CD14-positive monocyte (primary cell): ENCODE data around the gene DYNC1H1. TPM values are rescaled to one million over a fixed set of nuclear protein-coding genes. Genes with fewer than 3 reads are reported as not detected.

Experiments
- DNase-seq, 3 donors: peaks; one replicate each; pipeline ENCODE4 v3.0.0-alpha.2; 2011 to 2022
- H2AFZ ChIP-seq: 2 replicates; pipeline ENCODE4 v1.6.0; 2012; ENCODE audit warnings: mild to moderate bottlenecking, low read depth, low read length, inconsistent platforms; ENCODE audit not compliant: insufficient read depth, poor library complexity, severe bottlenecking
- H3K27ac ChIP-seq, 2 donors: 1 replicate in 1 of 2; 2 replicates in 1 of 2; pipeline ENCODE4 v1.5.1; 2012 to 2013; ENCODE audit warnings: low read length in 2 of 2, control low read depth in 1 of 2, inconsistent platforms in 1 of 2, low read depth in 1 of 2, mild to moderate bottlenecking in 1 of 2
- H3K27me3 ChIP-seq, 2 donors: one replicate each; pipeline versions ENCODE4 v1.6.0 to v1.6.1; 2011 to 2013; ENCODE audit warnings: low read length in 2 of 2; ENCODE audit not compliant: control insufficient read depth in 2 of 2, insufficient read depth in 2 of 2
- H3K36me3 ChIP-seq, 2 donors: replicated peaks in 1 of 2; 1 replicate in 1 of 2; 2 replicates in 1 of 2; pipeline versions ENCODE4 v1.5.1 to v1.6.1; 2012 to 2013; ENCODE audit warnings: low read length in 2 of 2, control low read depth in 1 of 2, inconsistent platforms in 1 of 2, mild to moderate bottlenecking in 1 of 2; ENCODE audit not compliant: insufficient read depth in 2 of 2, control insufficient read depth in 1 of 2
- H3K4me1 ChIP-seq, 2 donors: 1 replicate in 1 of 2; 2 replicates in 1 of 2; pipeline versions ENCODE4 v1.5.1 to v1.6.1; 2012 to 2013; ENCODE audit warnings: low read length in 2 of 2, control low read depth in 1 of 2, inconsistent platforms in 1 of 2, mild to moderate bottlenecking in 1 of 2, moderate library complexity in 1 of 2; ENCODE audit not compliant: insufficient read depth in 2 of 2, control insufficient read depth in 1 of 2
- H3K4me2 ChIP-seq: replicated peaks from 2 replicates; pipeline ENCODE3; 2012; ENCODE audit warnings: low read length, moderate library complexity, mild to moderate bottlenecking; ENCODE audit not compliant: poor library complexity, severe bottlenecking; ENCODE audit errors: extremely low read depth
- H3K4me3 ChIP-seq, 3 experiments: fragments of 200-600 bp in 1 of 3; sonication (generic) in 1 of 3; replicated peaks in 1 of 3; 1 replicate in 2 of 3; 2 replicates in 1 of 3; pipeline ENCODE4 v1.5.1; 2011 to 2013; ENCODE audit warnings: low read length in 3 of 3, mild to moderate bottlenecking in 3 of 3, control low read depth in 2 of 3, low read depth in 2 of 3, inconsistent platforms in 1 of 3, moderate library complexity in 1 of 3
- H3K79me2 ChIP-seq: 2 replicates; pipeline ENCODE4 v1.6.0; 2012; ENCODE audit warnings: mild to moderate bottlenecking, control low read depth, inconsistent platforms, low read length, moderate library complexity; ENCODE audit not compliant: insufficient read depth
- H3K9ac ChIP-seq: 2 replicates; pipeline ENCODE4 v1.6.0; 2017; ENCODE audit warnings: low read length, mild to moderate bottlenecking; ENCODE audit not compliant: insufficient read depth, poor library complexity, severe bottlenecking
- H3K9me3 ChIP-seq, 2 donors: replicated peaks in 1 of 2; 1 replicate in 1 of 2; 2 replicates in 1 of 2; pipeline versions ENCODE4 v1.5.1 to v1.6.1; 2012 to 2013; ENCODE audit warnings: low read length in 2 of 2, control low read depth in 1 of 2; ENCODE audit not compliant: control insufficient read depth in 1 of 2, insufficient read depth in 1 of 2
- H4K20me1 ChIP-seq: 2 replicates; pipeline ENCODE4 v1.6.0; 2012; ENCODE audit warnings: mild to moderate bottlenecking, low read length, control low read depth, moderate library complexity; ENCODE audit not compliant: insufficient read depth
- H3K27ac Mint-ChIP-seq, 7 donors: one replicate each; pipeline ENCODE4 v1.8.0; 2020; ENCODE audit warnings: mild to moderate bottlenecking in 7 of 7, mixed read lengths in 7 of 7, moderate library complexity in 6 of 7, inconsistent platforms in 2 of 7
- H3K27me3 Mint-ChIP-seq, 3 donors: one replicate each; pipeline ENCODE4 v1.8.0; 2021 to 2022; ENCODE audit warnings: low read depth in 3 of 3, mild to moderate bottlenecking in 3 of 3, mixed read lengths in 3 of 3, moderate library complexity in 3 of 3, inconsistent platforms in 1 of 3
- H3K36me3 Mint-ChIP-seq, 2 donors: one replicate each; pipeline ENCODE4 v1.8.0; 2020; ENCODE audit warnings: mixed read lengths in 2 of 2, inconsistent platforms in 1 of 2, mild to moderate bottlenecking in 1 of 2
- H3K4me1 Mint-ChIP-seq: one replicate; pipeline ENCODE4 v1.8.0; 2020; ENCODE audit warnings: mild to moderate bottlenecking, mixed read lengths
- H3K4me3 Mint-ChIP-seq, 2 donors: one replicate each; pipeline ENCODE4 v1.8.0; 2020; ENCODE audit warnings: mild to moderate bottlenecking in 2 of 2, mixed read lengths in 2 of 2, moderate library complexity in 1 of 2
- H3K9me3 Mint-ChIP-seq, 7 donors: one replicate each; pipeline ENCODE4 v1.8.0; 2020 to 2022; ENCODE audit warnings: mixed read lengths in 7 of 7, mild to moderate bottlenecking in 6 of 7, moderate library complexity in 6 of 7, inconsistent platforms in 2 of 7
- CTCF ChIP-seq: fragments of 200-600 bp; IDR thresholded peaks from one replicate; pipeline ENCODE4 v1.8.0; 2022; ENCODE audit warnings: antibody characterized with exemption, mild to moderate bottlenecking
- WGBS: methylation state at CpG from one replicate; pipeline ENCODE4 v1.1.5; 2013; ENCODE audit warnings: missing lambda C conversion rate; ENCODE audit not compliant: insufficient coverage; 5-methylcytosine and 5-hydroxymethylcytosine counted together
- intact Hi-C, 2 donors: fragments of 100-400 bp; cut with micrococcal nuclease; formaldehyde crosslinking; loops; one replicate each; pipeline versions ENCODE4 v1.15.0 to v1.15.1; 2023
- polyA plus RNA-seq, 3 donors: library from polyadenylated mRNA; depleted of rRNA in 1 of 3; unstranded in 2 of 3; stranded (reverse) in 1 of 3; fragments of 300-500 nt in 2 of 3; fragments of >200 nt in 1 of 3; fragmentation: Illumina TruSeq in 2 of 3; gene quantifications; 1 replicate in 2 of 3; 2 replicates in 1 of 3; pipeline ENCODE4 v1.2.3, GENCODE V29; 2012 to 2021

Gene DYNC1H1
- polyA plus RNA-seq, 3 donors: 14.7 to 87.3 (median 23.6) TPM

- Histone ChIP-seq H3K4me2 (no peak overlapping the region), H2AFZ (no peak overlapping the region), H3K9me3 (no peaks in the 10 kb centered on the region), H3K4me1 (no peaks in the 10 kb centered on the region), H3K9ac (no peak overlapping the region), H4K20me1 (peaks cover 9% of the 10 kb centered on the region), H3K4me3 (no peak overlapping the region), H3K27ac (no peak overlapping the region), H3K27me3 (no peaks in the 10 kb centered on the region), H3K36me3 (peaks cover 99 to 100% of the 10 kb centered on the region in 2 donors), H3K79me2 (no peaks in the 10 kb centered on the region)
- Mint-ChIP-seq H3K4me3 (no peak overlapping the region), H3K36me3 (peaks cover 99 to 100% of the 10 kb centered on the region in 2 donors), H3K27me3 (peaks cover 0 to 2% (median 0%) of the 10 kb centered on the region in 3 donors), H3K27ac (peak overlapping the region in 1 of 7 donors; percentile 72), H3K9me3 (no peaks in the 10 kb centered on the region), H3K4me1 (no peaks in the 10 kb centered on the region)
- no peak for DNase-seq
- intact Hi-C loops: loop anchor here in 1 of 2 donors (1.0 kb wide), 1 partner anchor 15 kb away; no protein-coding TSS in a partner anchor
- TF ChIP-seq CTCF: no peak
- 96% methylated on average over 3 of the region's 8 CpGs for whole genome bisulfite sequencing
Observed at GRCh38 chr14:102011631-102012030, 47.3 kb downstream of the DYNC1H1 start.

GRCh38 chr14:102012336-102012735, 48.0 kb downstream of the DYNC1H1 start:
- peaks cover 9% of the 10 kb centered on the region for H4K20me1 ChIP-seq
- H3K36me3 ChIP-seq: peaks cover 99 to 100% of the 10 kb centered on the region in 2 donors
- 94% methylated on average over 3 of the region's 7 CpGs for WGBS
- peaks cover 0 to 2% (median 0%) of the 10 kb centered on the region in 7 donors for H3K9me3 Mint-ChIP-seq
- no peaks in the 10 kb centered on the region for H3K4me1 ChIP-seq
- no peak overlapping the region for H3K4me2 ChIP-seq
- no peak overlapping the region for H2AFZ ChIP-seq
- no peak overlapping the region for H3K9ac ChIP-seq
- H3K27ac Mint-ChIP-seq: no peak overlapping the region
- no peak overlapping the region for H3K27ac ChIP-seq
- no peak overlapping the region for H3K4me3 Mint-ChIP-seq
- no peak overlapping the region for H3K4me3 ChIP-seq
- intact Hi-C loops: loop anchor here in 1 of 2 donors (1.0 kb wide), 1 partner anchor 14 kb away; no protein-coding TSS in a partner anchor
- H3K79me2 ChIP-seq: no peaks in the 10 kb centered on the region
- no peak for TF ChIP-seq CTCF
- H3K4me1 Mint-ChIP-seq: no peaks in the 10 kb centered on the region
- no peaks in the 10 kb centered on the region for H3K27me3 ChIP-seq
- H3K36me3 Mint-ChIP-seq: peaks cover 99 to 100% of the 10 kb centered on the region in 2 donors
- H3K9me3 ChIP-seq: no peaks in the 10 kb centered on the region
- peaks cover 0 to 2% (median 0%) of the 10 kb centered on the region in 3 donors for H3K27me3 Mint-ChIP-seq
- DNase-seq: no peak
